LoVo (cell line): Measurements from ENCODE around the gene CEACAM16.
"Not testable (repeated sequence)": the region's sequence is repeated elsewhere in the genome, so short reads cannot be mapped to it uniquely, and the experiment has no call there.

Source experiments
- DNase-seq: peaks from one replicate; pipeline ENCODE4 v3.0.0-alpha.2; 2016; ENCODE audit warnings: low spot score

Gene CEACAM16

GRCh38 chr19:44677019-44677811 lies 21.7 kb upstream of the CEACAM16 start:
- no peak for DNase-seq

- no peak for DNase-seq
These were observed 18.4 kb upstream of the CEACAM16 start for GRCh38 chr19:44680536-44680935.

DNA sequence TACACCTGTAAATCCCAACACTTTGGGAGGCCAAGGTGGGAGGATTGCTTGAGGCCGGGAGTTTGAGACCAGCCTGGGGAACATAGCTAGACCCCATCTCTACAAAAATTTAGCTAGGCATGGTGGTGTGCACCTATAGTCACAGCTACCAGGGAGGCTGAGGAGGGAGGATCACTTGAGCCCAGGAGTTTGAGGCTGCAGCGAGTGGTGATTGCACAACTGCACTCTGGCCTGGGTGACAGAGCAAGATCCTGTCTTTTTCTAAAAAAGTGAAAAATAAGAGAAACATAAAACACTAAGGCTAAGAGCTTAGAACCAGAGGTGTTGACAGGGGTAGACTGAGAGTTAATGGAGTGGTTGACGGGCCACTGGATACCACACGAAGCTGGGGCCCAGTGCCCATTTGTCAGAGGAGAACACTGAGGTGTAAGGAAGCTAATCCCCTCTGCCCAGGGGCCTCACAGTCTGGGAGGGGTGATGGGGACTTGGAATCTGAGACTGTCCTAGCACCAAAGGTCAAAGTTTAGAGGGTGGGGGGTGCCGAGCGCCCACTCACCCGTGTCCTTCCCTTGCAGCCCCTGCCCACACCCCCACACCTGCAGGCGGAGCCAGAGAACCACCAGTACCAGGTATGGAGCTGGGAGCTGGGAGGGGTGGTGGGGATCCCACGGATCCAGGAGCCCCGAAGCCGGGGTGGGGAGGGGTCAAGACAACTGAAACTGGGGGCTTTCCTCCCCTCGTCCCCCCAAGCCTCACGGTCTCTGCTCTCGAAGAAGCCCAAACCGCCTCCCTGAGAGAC lies 16.8 kb upstream of the CEACAM16 start:
- no peak for DNase-seq

DNA sequence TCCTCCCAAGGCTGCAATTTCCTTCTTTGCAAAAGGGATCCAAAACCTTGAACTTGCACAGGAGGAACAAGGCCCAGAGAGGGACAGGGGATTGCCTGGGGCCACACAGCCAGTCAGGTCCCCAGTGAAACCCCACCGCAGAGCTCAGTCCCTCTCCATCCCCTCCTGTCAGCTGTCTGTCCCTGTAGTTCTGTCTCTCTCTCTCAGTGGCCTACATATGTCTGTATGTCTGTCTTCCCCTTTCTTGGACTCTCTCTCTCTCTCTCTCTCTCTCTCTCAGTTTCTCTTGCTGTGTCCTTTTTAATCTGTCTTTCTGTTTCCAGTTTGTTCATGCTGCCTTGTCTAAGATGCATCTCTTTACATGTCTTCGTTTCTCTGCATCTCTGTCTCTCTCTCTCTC lies 16.1 kb upstream of the CEACAM16 start:
- no peak for DNase-seq

DNA sequence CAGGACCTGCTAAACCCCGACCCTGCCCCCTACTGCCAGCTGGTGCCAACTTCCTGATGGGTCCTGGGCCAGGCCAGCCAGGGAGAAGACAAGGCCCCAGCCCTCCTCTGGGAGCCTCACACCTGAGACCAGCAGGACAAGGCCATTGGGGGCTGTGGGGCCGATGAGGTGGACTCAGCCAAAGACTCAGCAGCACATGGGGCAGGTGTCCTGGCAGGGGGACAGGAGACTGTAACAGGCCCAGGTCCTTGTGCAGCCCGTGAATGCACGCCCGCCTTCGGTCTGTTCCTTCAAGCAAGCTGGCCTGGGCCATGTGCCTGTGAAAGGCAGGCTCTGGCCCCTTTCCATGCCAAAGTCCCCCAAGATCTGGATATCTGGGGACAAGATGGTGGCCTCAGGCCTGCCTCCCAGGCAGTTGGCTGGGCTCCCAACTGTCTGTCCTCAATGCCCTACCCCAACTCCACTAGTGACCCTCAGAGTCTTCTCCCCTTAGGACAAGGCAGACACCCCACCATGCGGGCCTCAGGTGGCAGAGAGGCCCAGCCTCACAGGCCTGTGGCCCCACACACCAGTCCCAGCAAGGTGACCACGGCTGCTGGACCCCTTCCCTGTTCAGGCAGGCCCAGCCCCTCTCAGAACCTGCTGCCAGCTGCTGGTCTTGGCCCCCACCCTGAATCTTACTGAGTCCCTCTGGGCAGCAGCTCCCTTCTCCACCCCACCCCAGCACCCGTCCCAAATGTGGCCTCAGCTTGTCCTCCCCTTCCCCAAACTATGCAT lies 15.3 kb upstream of the CEACAM16 start:
- DNase-seq, result no peak

- DNase-seq, result not testable (repeated sequence)
These were observed 14.6 kb upstream of the CEACAM16 start for GRCh38 chr19:44684396-44684795.

GRCh38 chr19:44684892-44685863 lies 13.8 kb upstream of the CEACAM16 start:
- DNase-seq, result peak; percentile 55

DNA sequence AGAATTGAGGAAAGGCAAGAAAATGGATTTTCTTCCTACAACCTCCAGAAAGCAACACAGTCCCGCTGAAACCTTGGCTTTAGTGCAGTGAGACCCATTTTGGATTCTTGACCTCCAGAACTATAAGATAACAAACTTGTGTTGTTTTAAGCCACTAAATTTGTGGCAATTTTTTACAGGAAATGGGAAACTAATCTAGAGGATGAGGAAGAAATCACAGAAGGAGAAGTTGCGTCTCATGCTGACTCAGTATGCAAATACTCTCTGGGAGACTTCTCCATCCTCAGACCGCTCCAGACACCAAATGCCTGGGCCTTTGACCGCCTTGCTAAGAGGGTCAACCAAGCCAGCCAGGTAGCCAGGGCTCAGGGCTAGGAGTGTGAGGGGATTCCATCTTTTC lies 13.1 kb upstream of the CEACAM16 start:
- no peak for DNase-seq

- DNase-seq, result no peak
These were observed 12.1 kb upstream of the CEACAM16 start for GRCh38 chr19:44686896-44687295.

DNA sequence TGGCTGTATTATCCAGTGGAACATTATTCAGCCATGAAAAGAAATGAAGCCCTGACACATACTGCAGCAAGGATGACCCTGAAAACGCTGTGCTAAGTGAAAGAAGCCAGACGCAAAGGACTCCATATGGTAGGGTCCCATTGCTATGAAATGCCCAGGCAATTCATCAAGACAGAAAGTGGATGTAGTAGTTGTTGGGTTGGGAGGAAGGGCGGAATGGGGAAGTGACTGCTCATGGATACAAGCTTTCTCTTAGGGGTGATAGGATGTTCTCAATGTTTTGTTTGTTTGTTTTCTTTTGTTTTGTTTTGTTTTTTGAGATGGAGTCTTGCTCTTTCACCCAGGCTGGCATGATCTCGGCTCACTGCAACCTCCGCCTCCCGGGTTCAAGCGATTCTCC lies 11.1 kb upstream of the CEACAM16 start:
- no peak for DNase-seq

- DNase-seq, result peak; percentile 60
These were observed 9.4 kb upstream of the CEACAM16 start for GRCh38 chr19:44689290-44690130.

GRCh38 chr19:44690131-44690440 lies 8.9 kb upstream of the CEACAM16 start:
- DNase-seq, result no peak

GRCh38 chr19:44692379-44692721 lies 6.6 kb upstream of the CEACAM16 start:
- DNase-seq, result no peak

GRCh38 chr19:44694184-44694579 lies 4.8 kb upstream of the CEACAM16 start:
- DNase-seq, result no peak

GRCh38 chr19:44696939-44697669 lies 1.8 kb upstream of the CEACAM16 start:
- no peak for DNase-seq

DNA sequence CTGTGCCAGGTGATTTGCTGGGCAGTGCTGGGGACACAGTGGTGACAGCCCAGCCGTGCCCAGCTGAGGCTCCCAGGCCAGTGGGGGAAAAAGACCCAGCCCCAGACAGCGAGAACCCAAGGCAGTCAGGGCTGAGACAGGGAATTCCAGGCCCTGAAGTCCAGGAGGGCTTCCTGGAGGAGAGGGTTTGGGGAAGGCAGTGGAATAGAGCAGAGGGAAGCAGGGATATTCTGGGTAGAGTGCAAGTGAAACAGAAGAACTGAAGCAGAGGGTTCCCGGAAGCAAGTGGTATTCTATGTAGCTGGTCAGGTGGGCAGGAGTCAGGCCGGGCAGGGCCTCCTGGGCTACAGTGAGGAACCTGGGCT lies 1.3 kb upstream of the CEACAM16 start:
- DNase-seq, result no peak

DNA sequence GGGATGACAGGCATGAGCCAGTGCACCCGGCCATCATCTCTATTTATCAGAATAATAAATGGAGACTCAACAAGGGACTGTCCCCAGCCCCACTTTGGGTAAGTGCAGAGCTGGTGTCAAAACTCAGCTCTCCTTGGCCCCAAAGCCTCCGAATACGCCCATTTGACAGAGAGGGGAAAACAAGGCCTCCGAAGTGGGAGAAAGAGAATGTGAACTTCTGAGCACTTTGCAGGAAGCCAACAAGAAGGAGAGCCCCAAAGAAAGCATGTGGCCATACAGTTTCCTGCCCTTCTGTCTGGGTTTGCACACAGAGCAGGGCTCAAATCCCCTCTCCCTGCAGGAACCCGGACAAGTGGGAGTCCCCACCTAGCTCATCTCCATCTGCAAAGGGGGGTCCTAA lies 1.6 kb downstream of the CEACAM16 start:
- DNase-seq, result no peak

DNA sequence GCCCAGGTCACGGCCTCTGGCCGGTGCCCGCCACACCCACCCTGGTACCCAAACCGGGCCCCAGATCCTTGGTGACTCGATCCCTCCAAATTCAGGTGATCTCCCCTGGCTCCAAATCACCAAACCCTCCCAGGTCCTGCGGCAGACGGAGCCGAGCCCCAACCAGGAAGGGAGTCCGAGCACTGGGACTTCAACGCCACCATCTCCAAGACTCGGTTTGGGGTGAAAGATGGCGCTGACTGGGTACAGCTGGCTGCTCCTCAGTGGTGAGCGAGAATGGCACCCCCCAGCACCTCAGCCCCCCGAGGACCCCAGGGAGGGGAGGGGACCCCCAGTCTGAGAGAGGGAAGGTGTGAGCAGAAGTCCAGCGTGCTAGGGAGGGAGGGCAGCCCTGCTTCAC lies 2.3 kb downstream of the CEACAM16 start:
- no peak for DNase-seq

GRCh38 chr19:44702551-44703176 lies 3.7 kb downstream of the CEACAM16 start:
- no peak for DNase-seq
